Testis (tissue), 2 donors: ENCODE measurements around the gene ZNF230.

Experiments
- CTCF ChIP-seq, 3 experiments: fragments of 450-650 bp in 2 of 3; fragments of 200-600 bp in 1 of 3; sonication (generic) in 1 of 3; IDR thresholded peaks; one replicate each; pipeline ENCODE4 v1.5.1; 2016 to 2019; ENCODE audit warnings: antibody characterized with exemption in 3 of 3, mild to moderate bottlenecking in 2 of 3, moderate library complexity in 1 of 3
- POLR2A ChIP-seq: fragments of 450-650 bp; IDR thresholded peaks from one replicate; pipeline ENCODE4 v1.6.1; 2017; ENCODE audit warnings: antibody characterized with exemption, mild to moderate bottlenecking, moderate library complexity

DNA sequence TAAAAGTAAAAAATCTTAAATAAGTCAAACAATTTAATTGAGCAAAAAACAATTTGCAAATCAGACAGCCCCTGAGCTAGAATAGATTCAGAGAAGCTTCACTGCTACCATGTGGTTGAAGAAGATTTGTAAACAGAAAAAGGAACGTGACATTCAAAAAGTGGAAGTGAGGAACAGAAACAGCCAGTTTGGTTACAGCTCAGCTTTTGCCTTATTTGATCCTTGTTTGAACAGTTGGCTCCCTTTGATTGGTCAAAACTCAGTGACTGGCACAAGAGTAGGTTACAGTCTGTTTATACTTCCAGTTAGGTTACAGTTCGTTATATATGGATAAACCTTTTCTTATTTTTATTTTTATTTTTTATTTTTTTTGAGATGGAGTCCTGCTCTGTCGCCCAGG is 45.9 kb upstream of the ZNF230 start:
- TF ChIP-seq POLR2A (no peak), CTCF (IDR thresholded peaks at IDR 0.05) (no peak)
